Mucosa of stomach (tissue), 1 donor: Measurements from ENCODE around the gene CARD6.
"Not testable (repeated sequence)": the region's sequence is repeated elsewhere in the genome, so short reads cannot be mapped to it uniquely, and the experiment has no call there.

ENCODE experiments used
- H3K27me3 ChIP-seq: one replicate; pipeline ENCODE4 v1.7.0; 2013; ENCODE audit warnings: mild to moderate bottlenecking, low read length; ENCODE audit not compliant: control insufficient read depth, insufficient read depth
- H3K36me3 ChIP-seq: one replicate; pipeline ENCODE4 v1.7.0; 2013; ENCODE audit warnings: low read length; ENCODE audit not compliant: control insufficient read depth, insufficient read depth
- H3K4me1 ChIP-seq: one replicate; pipeline ENCODE4 v1.7.0; 2013; ENCODE audit warnings: mild to moderate bottlenecking, low read length; ENCODE audit not compliant: control insufficient read depth, insufficient read depth
- H3K4me3 ChIP-seq: one replicate; pipeline ENCODE4 v1.7.0; 2013; ENCODE audit warnings: low read length
- H3K9ac ChIP-seq: one replicate; pipeline ENCODE4 v1.7.0; 2013; ENCODE audit warnings: mild to moderate bottlenecking, low read length, moderate library complexity
- H3K9me3 ChIP-seq: one replicate; pipeline ENCODE4 v1.7.0; 2013; ENCODE audit warnings: mild to moderate bottlenecking, low read length, moderate library complexity; ENCODE audit not compliant: control insufficient read depth
- donor health status: Pancreatic carcinoma.

Gene CARD6

GRCh38 chr5:40832345-40832744 lies 8.8 kb upstream of the CARD6 start:
- Histone ChIP-seq H3K4me1 (peaks cover 23% of the 10 kb centered on the region), H3K4me3 (no peak overlapping the region), H3K27me3 (no peaks in the 10 kb centered on the region), H3K9ac (no peak overlapping the region), H3K36me3 (peaks cover 11% of the 10 kb centered on the region), H3K9me3 (no peaks in the 10 kb centered on the region)

GRCh38 chr5:40833712-40834229 lies 7.4 kb upstream of the CARD6 start:
- Histone ChIP-seq H3K36me3 (peaks cover 6% of the 10 kb centered on the region), H3K4me3 (peak overlapping the region; percentile 98), H3K9me3 (no peaks in the 10 kb centered on the region), H3K9ac (peak overlapping the region; percentile 99), H3K4me1 (peaks cover 23% of the 10 kb centered on the region), H3K27me3 (no peaks in the 10 kb centered on the region)

GRCh38 chr5:40834391-40834848 lies 6.7 kb upstream of the CARD6 start:
- no peaks in the 10 kb centered on the region for H3K9me3 ChIP-seq
- no peaks in the 10 kb centered on the region for H3K27me3 ChIP-seq
- H3K4me3 ChIP-seq = peak overlapping the region; percentile 98
- peak overlapping the region; percentile 99 for H3K9ac ChIP-seq
- H3K4me1 ChIP-seq = peaks cover 23% of the 10 kb centered on the region
- H3K36me3 ChIP-seq = peaks cover 6% of the 10 kb centered on the region

- Histone ChIP-seq H3K27me3 (no peaks in the 10 kb centered on the region), H3K4me1 (peaks cover 23% of the 10 kb centered on the region), H3K9me3 (no peaks in the 10 kb centered on the region), H3K4me3 (peak within 1 kb of the TSS; percentile 98), H3K9ac (peak within 1 kb of the TSS; percentile 99), H3K36me3 (peaks cover 6% of the 10 kb centered on the region)
These were observed 6.0 kb upstream of the CARD6 start, which contains the start of gene RPL37 for GRCh38 chr5:40834849-40835787. RPL37 (minus strand) TSS chr5:40835222; CDS start chr5:40835185, 37 bp downstream.

GRCh38 chr5:40838086-40838485 lies 3.1 kb upstream of the CARD6 start:
- Histone ChIP-seq H3K9ac (no peak overlapping the region), H3K36me3 (peaks cover 1% of the 10 kb centered on the region), H3K4me1 (peaks cover 24% of the 10 kb centered on the region), H3K27me3 (no peaks in the 10 kb centered on the region), H3K9me3 (no peaks in the 10 kb centered on the region), H3K4me3 (no peak overlapping the region)

- Histone ChIP-seq H3K9me3 (no peaks in the 10 kb centered on the region), H3K9ac (peak overlapping the region; percentile 97), H3K36me3 (no peaks in the 10 kb centered on the region), H3K27me3 (no peaks in the 10 kb centered on the region), H3K4me3 (peak overlapping the region; percentile 91), H3K4me1 (peaks cover 17% of the 10 kb centered on the region)
These were observed 1.2 kb downstream of the CARD6 start for GRCh38 chr5:40842351-40842750.

- H3K27me3 ChIP-seq = no peaks in the 10 kb centered on the region
These were observed 3.4 kb downstream of the CARD6 start for GRCh38 chr5:40844565-40844964.

GRCh38 chr5:40846371-40846770 lies 5.2 kb downstream of the CARD6 start:
- no peaks in the 10 kb centered on the region for H3K27me3 ChIP-seq
- H3K4me1 ChIP-seq = peaks cover 17% of the 10 kb centered on the region
- H3K36me3 ChIP-seq = no peaks in the 10 kb centered on the region
- no peaks in the 10 kb centered on the region for H3K9me3 ChIP-seq
- H3K9ac ChIP-seq = no peak overlapping the region
- no peak overlapping the region for H3K4me3 ChIP-seq

More at GRCh38 chr5:40844565-40844964, 3.4 kb downstream of the CARD6 start:
- Histone ChIP-seq H3K9ac (no peak overlapping the region), H3K9me3 (no peaks in the 10 kb centered on the region), H3K36me3 (no peaks in the 10 kb centered on the region), H3K4me3 (no peak overlapping the region), H3K4me1 (peaks cover 17% of the 10 kb centered on the region)

GRCh38 chr5:40847525-40847924 lies 6.4 kb downstream of the CARD6 start:
- Histone ChIP-seq H3K27me3 (no peaks in the 10 kb centered on the region), H3K4me3 (no peak overlapping the region), H3K36me3 (no peaks in the 10 kb centered on the region), H3K4me1 (peaks cover 13% of the 10 kb centered on the region), H3K9me3 (no peaks in the 10 kb centered on the region), H3K9ac (no peak overlapping the region)

- no peak overlapping the region for H3K9ac ChIP-seq
- no peaks in the 10 kb centered on the region for H3K27me3 ChIP-seq
- H3K9me3 ChIP-seq = no peaks in the 10 kb centered on the region
- H3K36me3 ChIP-seq = no peaks in the 10 kb centered on the region
- H3K4me3 ChIP-seq = no peak overlapping the region
- no peaks in the 10 kb centered on the region for H3K4me1 ChIP-seq
These were observed 12.5 kb downstream of the CARD6 start for GRCh38 chr5:40853632-40854192.

- Histone ChIP-seq H3K4me1 (no peaks in the 10 kb centered on the region), H3K27me3 (no peaks in the 10 kb centered on the region), H3K36me3 (no peaks in the 10 kb centered on the region), H3K9me3 (no peaks in the 10 kb centered on the region), H3K9ac (no peak overlapping the region), H3K4me3 (no peak overlapping the region)
These were observed 19.5 kb downstream of the CARD6 start for GRCh38 chr5:40860711-40861110.

- not testable (repeated sequence) for H3K36me3 ChIP-seq, H3K4me3 ChIP-seq, H3K9me3 ChIP-seq, H3K4me1 ChIP-seq, H3K27me3 ChIP-seq, H3K9ac ChIP-seq
These were observed 23.8 kb downstream of the CARD6 start for GRCh38 chr5:40865004-40865403.
